HG03097 (cell line): ENCODE results near the gene TM4SF5.

ENCODE experiments used
- ATAC-seq: cut with Tn5 transposase; IDR thresholded peaks from one replicate; pipeline ENCODE4 v1.9.1; 2021; ENCODE audit not compliant: unreplicated experiment, low FRiP score

Gene TM4SF5

DNA sequence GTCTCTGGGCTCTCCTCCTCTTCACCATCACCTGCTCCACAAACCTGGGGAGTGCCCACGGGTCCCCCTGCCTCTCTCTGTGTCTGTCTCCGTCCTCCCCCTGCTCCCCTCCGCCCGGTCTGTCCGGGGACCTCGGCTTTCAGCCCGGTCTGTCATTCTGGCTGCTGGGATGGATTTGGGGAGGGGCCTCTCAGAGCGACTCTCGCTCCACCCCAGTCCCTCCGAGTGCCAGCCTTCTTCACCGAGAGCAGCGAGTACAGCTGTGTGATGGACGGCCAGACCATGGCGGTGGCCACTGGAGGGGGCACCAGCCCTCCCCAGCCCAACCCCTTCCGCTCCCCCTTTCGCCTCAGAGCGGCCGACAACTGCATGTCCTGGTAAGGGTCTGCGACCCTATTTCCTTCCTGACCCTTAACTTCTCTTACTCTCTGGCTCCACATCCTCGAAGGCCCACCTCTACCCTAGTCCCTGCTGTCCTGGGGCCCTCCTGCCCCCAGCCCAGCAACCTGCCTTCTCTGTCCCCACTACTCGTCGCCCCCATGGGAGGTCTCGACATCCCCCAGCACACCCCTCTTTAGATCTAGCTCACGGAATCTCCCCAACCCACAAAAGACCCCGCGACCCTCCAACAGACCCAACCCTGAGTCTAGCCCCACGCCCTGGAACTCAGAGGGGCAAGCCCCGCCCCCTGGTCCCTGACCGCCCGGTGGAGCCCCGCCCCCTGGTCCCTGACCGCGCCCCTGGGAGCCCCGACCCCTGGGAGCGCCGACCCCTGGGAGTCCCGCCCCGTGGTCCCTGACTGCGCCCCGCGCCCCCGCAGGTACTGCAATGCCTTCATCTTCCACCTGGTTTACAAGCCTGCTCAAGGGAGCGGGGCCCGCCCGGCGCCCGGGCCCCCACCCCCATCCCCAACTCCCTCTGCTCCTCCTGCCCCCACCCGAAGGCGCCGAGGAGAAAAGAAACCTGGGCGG lies 26.4 kb upstream of the TM4SF5 start:
- ATAC-seq, result no peak

DNA sequence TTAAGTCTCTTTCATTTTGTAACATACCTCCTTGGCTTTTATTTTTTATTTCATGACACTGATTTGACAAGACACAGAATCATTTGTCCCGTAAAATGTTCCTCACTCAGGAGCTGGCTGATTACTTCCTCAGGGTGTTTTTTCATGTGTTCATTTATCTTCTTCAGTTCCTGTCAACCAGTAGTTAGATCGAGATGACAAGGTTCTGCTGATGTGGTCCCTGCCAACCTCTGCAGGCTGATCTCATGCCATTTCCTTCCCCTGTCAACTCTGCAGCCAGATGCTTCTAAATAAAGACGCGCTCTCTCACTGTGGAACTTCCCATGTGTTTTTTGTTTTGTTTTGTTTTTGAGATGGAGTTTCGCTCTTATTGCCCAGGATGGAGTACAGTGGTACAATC lies 23.8 kb upstream of the TM4SF5 start:
- ATAC-seq, result no peak

DNA sequence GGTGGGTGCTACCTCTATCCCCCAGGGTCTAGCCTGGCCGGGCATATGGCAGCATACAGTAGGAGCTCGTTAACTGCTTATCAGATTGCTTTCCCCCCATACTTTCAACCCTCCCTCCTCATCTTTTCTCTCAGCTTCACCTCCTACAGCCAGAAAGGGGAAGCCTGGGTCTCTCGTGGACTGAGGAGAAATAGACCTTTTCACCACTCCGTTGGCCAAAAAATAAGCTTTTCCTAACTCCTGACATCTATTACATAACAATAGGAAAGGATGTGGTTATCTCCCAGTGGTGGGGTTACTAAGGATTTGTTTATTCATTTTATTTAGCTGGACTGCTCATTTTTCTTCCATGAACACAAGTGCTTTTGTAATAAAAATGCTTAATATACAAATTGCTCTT lies 23.0 kb upstream of the TM4SF5 start:
- no peak for ATAC-seq

DNA sequence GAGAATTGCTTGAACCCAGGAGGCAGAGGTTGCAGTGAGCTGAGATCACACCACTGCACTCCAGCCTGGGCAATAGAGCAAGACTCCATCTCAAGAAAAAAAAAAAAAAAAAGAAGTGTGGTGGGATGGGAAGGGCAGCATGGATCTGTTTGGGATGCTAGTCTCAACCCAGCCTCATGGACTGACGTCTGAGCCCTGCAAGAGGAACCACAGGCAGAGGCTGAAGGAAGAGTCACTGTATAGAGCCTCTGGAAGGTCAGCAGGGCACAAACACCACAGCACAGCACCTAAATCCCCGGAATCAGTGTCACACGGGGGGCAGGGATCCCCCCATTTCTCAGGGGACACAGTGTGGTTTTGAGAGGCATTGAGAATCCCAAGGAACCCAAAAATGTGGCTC lies 21.1 kb upstream of the TM4SF5 start:
- ATAC-seq, result no peak

DNA sequence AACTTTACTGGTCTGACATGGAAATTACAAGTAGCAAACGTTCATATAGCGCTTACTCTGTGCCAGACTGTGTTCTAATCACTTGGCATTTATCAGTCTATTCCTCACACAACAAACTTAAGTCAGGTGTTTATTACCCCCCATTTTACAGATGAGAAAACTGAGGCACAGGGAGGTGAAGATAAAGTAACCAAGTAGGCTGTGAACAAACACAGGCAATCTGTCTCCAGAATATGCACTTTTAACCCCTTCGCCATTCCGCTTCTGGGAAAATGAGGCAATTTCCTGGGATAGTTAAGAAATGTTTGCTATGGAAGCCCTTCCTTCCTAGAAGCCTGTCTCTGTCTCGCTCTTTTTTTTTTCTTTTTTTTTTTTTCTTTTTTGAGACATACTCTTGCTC lies 19.8 kb upstream of the TM4SF5 start:
- no peak for ATAC-seq

DNA sequence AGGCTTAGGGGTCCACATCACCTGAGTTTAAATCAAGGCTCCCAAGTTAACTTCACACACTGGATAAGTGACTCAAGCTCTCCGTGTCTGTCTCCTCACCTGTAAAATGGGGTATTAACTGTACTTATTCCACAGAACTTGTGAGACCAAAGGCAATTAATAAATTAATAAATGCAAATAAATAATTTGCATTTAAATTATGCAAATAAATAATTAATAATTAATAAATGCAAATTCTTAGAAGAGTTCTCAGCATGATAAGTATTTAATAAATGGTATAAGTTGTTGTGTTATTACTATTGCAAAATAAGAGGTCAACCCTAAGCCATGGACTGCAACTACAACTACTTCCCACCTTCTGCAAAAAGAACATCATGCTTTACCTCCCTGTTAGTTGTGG lies 18.3 kb upstream of the TM4SF5 start:
- ATAC-seq, result no peak

DNA sequence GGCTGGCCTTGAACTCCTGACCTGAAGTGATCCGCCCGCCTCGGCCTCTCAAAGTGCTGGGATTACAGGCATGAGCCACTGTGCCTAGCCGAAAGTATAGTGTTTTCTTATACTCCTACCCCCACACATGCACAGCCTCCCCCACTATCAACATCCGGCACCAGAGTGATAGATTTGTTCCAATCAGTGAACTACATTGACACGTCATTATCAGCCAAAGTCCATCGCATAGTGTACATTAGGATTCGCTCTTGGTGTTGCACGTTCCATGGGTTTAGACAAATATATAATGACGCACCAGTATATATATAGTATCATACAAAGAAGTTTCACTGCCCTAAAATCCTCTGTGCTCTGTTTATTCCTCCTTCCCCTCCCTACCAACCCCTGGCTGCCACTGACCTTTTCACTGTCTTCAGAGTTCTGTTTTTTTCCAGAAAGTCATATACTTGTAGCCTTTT lies 11.9 kb upstream of the TM4SF5 start:
- no peak for ATAC-seq

DNA sequence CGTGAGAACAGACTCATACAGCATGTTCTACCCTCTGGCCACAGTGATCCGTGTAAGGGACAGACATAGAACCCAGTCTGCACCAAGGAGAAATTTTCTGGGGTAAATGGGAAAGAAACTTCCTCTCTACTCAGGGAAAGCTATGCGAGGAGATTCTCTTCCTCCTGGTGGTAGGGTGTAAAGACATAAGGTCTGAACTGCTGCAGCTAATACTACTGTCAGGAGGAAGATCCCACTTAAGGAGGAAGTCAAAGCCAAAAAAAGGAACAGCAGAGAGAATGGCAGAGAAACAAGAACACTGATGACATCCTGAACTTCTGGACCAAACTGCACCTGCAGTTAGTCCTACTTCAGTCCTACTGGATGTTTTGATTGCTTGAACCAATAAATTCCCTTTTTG lies 7.1 kb upstream of the TM4SF5 start:
- ATAC-seq, result no peak

DNA sequence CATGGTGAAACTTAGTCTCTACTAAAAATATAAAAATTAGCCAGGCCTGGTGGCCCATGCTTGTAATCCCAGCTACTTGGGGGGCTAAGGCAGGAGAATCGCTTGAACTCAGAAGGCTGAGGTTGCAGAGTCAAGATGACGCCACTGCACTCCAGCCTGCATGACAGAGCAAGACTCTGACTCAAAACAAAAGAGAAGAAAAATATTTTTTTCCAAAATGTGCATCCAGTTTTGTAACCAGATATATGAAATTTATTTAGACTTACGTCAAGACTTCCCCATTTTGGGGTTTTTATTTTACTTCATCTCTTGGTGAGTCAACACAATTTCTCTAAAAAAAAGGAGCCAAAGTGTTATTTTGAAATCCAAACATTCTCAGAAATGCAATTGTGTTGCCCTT lies 5.5 kb upstream of the TM4SF5 start:
- no peak for ATAC-seq

DNA sequence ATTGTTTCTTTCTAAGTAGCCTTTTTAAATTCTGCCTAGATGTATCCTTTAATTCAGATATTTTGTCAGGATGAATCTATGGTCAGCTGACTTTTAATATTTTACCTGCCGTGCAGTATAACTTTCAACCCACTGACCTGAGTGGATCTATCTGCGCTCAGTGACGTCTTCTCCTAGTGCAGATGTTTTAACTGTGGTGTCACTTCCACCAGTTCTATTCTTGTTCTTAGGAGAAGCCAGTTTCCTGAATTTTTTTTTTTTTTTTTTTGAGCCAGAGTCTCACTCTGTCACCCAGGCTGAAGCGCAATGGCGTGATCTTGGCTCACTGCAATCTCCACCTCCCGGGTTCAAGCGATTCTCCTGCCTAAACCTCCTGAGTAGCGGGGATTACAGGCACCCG lies 5.0 kb upstream of the TM4SF5 start:
- no peak for ATAC-seq

DNA sequence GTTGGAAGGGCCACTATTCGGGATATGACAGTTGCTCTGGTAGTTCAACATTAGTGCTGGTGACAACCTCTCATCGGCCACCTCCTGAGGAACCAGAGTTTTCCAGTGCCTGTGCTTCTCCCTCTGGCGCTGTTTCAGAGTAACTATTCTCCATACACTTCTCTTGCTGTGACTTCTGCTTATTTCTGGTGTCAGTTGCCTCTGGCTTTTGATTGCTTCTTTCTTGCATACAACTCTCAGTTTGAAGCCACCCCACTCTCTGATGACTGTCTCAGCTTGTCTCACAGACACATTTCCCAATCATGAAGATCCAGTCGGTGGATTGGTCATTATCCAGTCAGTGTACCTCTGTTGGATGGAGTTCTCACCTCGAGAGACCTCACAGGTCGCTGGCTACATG lies 3.4 kb upstream of the TM4SF5 start:
- ATAC-seq, result no peak

DNA sequence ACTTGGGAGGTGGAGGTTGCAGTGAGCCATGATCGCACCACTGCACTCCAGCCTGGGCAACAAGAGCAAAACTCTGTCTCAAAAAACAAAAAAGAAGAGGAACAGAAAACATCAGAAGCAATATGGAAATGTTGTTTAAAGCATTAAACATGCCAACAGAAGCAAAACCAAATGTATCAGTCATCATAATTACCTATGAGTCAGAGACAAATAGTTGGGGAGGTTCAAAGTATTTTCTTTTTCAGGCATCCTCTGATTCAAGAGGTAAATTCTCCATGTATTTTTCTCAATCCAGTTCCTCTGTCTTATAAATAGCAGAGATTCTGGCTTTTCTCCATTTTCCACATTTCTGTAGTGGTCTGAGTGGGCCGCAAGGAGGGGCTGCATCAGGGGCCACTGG lies 2.1 kb upstream of the TM4SF5 start:
- no peak for ATAC-seq

DNA sequence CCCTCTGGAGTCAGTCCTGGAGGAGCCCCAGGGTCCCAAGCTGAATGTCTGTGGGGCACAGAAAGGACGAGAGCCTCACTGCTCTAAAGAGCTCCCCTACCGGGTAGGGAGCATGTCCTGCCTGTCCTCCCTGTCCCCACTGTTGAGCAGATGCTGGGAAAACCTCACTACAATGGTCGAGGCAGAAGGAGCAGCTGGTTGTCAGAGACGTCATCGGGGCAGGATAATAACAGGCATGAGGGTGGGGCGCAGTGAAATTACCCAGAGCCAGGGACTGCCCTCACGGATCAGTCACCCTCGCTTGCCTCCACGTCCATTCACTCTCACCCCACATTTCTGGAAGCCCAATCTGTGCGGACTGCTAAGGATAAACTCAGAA lies 538 bp downstream of the TM4SF5 start:
- ATAC-seq, result no peak

DNA sequence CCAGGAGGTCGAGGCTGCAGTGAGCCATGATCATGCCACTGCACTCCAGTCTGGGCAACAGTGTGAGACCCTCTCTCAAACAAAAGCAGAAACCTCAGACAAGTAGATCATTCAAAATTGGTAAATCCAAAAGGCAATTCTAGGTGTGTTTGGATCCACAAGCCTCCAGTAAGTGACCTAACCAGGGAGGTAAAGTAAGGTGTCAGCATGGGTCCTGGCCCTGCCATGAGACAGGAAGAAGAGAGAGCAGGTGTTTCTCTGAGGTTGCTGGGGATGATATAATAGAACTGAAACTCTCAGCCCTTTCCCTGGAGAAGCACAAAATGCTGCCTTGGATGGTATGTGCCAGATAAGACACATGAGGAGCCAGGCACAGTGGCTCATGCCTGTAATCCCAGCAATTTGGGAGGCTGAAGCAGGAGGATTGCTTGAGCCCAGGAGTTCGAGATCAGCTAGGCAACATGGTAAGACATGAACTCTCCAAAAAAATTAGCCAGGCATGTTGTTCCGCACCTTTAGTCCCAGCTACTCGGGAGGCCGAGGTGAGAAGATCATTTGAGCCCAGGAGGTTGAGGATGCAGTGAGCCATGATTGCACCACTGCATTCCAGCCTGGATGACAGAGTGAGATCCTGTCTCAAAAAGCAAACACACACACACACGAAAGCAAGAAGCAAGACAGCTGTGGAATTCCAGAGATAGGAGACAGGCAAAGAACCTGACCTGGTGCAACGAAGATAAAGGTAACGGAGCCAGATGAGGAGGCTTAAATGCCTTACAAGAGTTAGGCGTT lies 6.5 kb downstream of the TM4SF5 start:
- no peak for ATAC-seq

DNA sequence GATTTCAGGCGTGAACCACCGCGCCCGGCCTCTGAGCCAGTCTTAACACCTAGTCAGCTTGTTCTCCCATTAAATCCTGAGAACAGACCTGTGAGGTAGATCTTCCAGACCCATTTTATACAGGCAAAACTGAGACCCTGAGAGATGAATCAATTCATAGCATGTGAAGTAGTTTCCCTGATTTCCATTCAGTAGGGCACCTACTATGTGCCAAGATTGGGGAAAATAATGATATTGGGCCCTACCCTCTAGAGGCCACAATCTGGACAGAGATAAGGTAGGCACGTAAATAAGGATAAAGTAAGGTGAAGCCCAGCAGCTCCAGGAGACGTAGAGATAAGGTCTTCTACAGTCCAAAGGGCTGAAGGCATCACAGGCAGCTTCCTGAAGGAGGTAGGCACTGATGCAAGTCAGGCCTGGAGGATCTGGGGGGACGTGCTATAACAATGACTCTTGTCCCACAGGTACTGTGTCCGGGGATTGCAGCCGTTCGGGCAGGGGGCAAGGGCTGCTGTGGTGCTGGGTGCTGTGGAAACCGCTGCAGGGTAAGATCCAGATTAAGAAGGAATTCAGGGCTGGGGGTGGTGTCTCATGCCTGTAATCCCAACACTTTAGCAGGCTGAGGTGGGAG lies 8.8 kb downstream of the TM4SF5 start:
- no peak for ATAC-seq

DNA sequence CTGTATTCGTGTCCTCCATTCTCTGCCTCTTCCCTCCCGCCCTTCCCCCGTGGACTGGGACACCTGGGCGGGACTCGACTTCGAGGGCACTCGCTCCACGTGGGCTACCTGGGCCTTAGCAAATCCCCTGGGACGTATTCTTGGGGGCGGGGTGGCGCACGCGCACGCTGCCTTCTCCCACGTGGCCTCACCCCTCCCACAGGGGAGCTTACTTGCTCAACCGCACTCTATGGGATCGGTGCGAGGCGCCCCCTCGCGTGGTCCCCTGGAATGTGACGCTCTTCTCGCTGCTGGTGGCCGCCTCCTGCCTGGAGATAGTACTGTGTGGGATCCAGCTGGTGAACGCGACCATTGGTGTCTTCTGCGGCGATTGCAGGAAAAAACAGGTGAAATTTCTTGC lies 11.0 kb downstream of the TM4SF5 start:
- ATAC-seq, result no peak

DNA sequence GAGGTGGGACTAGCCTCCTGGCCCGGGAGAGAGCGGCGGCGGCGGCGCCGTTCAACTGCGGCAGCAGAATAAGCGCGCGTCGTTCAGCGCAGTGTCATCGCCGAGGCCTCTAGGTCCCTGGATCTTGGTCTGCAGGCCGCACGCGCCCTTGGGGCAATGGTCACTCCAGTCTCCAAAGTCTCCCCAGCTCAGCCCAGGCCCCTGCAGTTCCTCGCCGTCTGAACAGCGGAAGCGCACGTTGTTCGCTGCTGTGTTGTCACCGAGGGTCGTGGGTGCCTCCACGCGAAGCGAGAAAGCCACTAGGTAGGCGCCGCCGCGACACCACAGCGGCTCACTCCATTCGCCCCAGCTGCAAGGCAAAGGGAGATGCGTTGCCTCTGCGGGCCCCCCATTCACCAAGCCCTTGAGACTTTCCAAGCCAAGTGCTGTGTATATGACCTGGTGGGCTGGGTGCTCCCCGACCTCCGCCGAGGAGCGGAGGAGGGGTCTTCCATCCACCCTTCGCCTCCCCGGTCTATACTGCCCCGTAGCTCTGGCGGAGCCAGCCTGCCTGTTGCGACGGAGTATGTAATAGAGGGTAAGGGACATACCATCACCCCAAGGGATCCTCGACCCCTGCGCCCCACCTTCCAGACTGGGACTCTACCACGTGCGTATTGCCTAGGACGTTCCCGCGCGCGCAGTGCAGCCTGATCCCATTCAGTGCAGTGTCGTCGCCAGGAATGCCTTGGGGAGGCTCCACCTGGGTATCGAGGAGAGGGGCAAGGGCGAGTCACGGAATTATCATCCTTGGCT lies 13.8 kb downstream of the TM4SF5 start:
- no peak for ATAC-seq

DNA sequence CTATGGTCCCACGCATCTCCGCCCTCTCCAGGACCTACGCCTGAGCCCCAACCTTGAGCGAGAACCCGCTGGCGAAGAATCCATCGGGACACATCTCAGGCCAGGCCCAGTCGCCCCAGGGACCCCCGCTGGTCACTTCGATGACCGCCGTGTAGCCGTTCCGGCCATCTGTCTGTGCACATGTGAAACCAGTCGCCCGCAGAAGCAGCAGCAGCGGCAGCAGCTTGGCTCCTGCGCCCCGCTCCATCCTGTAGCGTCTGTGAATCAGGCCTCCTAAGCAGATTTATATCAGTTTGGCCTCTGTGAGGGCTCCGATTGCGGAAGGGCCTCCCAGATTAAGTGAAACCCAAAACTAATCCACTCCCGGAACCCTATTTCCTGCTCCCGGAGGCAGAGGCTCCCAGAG lies 14.4 kb downstream of the TM4SF5 start, which contains the start of gene VMO1:
Gene VMO1 (minus strand): TSS at position 259 of the 406 bp plus-strand sequence. CDS start 12 bp downstream, at position 247.
- no peak for ATAC-seq

DNA sequence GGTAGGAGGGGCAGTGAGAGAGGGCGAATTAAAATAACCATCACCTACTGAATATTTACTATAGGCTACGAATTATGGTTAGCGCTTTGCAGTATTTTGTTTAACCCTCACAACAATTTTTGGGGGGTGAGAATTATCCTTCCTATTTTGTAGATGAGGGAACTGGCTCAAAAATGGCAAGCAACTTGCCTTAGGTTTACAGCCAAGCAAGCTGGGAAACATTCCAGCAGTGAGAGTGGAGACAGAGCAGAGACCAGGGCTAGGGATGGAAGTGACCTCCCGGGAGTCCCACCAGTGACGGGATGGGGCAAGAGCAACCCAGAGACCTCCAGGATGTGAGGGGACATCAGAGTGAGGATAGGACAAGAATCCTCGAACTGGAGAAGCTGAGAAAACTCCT lies 14.8 kb downstream of the TM4SF5 start:
- ATAC-seq, result no peak

DNA sequence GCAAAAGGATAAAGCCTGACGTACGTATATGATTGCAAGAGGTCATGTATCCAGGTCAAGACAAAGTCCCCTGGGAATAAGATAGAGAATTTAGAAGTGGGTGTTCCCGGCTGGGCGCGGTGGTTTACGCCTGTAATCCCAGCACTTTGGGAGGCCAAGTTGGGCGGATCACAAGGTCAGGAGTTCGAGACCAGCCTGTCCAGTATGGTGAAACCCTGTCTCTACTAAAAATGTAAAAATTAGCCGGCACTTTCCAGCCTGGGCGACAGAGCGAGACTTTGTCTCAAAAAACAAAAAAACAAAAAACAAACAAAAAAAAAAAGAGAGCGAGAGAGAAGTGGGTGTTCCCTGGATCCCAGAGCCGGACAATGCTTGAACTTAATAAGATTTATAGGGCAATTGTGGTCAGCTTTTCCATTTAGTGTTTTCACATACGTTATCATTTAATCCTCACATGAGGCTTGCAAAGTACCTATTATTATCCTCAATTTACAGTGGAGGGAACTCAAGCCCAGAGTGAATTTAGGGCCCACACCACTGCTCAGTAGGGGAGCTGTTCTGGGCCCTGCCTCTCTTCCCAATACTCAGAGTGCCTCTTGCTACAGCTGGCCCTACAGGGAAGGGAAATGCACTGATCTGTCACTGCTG lies 16.6 kb downstream of the TM4SF5 start:
- ATAC-seq, result no peak
